HEK293T (cell line): ENCODE data around the gene PKP1.
A peak's percentile ranks its signal among the peaks of the same experiment; 100 is the strongest.

Experiments
- FOXA1 ChIP-seq: fragments of 450-650 bp; IDR thresholded peaks from 2 replicates; pipeline ENCODE4 v1.6.1; 2016; ENCODE audit warnings: mild to moderate bottlenecking
- FOXM1 ChIP-seq: fragments of 450-650 bp; IDR thresholded peaks from 2 replicates; pipeline ENCODE4 v1.6.1; 2017; ENCODE audit warnings: mild to moderate bottlenecking, borderline replicate concordance
- L3MBTL2 ChIP-seq: fragments of 450-650 bp; conservative IDR thresholded peaks from 2 replicates; pipeline ENCODE4 v1.6.1; 2016; ENCODE audit warnings: mild to moderate bottlenecking
- NFRKB ChIP-seq: fragments of 450-650 bp; IDR thresholded peaks from 2 replicates; pipeline ENCODE4 v1.6.1; 2016; ENCODE audit warnings: mild to moderate bottlenecking, moderate library complexity
- SUZ12 ChIP-seq: fragments of 450-650 bp; IDR thresholded peaks from 2 replicates; pipeline ENCODE4 v1.6.1; 2016; ENCODE audit warnings: mild to moderate bottlenecking
- TF ChIP-seq, protein P1 (sequence below): fragments of 450-650 bp; IDR thresholded peaks from 2 replicates; pipeline ENCODE4 v1.6.1; 2016

DNA sequence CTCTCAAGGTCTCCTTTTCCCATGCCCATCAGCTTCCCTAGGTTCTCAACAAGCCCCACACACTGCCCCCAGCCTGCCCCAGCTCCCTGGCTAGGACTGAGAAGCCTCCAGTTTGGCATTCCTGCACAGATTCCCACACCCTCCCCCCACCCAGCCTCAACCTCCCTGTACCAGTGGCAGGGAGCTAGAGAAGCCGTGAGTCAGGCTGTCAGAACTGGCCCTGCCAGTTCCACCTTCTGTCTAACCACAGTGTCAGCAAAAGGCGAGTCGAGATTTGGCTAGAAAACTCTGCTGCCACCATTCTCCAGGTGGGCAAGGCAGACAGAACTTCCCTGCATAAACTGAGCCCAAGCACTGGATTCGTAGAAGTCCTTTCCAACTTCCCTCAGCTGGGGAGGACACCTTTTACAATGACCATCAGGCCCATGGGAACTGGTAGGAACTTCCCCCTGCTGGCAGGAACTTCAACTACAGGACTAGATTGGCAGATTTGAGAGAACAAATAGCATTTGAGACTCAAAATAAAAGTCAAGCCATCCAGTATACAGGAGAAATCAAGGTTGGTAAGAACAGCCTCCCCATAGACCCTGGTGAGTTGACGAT lies 63.1 kb downstream of the PKP1 start:
- TF ChIP-seq FOXM1 (no peak), SUZ12 (no peak), L3MBTL2 (no peak), FOXA1 (no peak), NFRKB (no peak)
- TF ChIP-seq, protein P1, sequence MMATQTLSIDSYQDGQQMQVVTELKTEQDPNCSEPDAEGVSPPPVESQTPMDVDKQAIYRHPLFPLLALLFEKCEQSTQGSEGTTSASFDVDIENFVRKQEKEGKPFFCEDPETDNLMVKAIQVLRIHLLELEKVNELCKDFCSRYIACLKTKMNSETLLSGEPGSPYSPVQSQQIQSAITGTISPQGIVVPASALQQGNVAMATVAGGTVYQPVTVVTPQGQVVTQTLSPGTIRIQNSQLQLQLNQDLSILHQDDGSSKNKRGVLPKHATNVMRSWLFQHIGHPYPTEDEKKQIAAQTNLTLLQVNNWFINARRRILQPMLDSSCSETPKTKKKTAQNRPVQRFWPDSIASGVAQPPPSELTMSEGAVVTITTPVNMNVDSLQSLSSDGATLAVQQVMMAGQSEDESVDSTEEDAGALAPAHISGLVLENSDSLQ, result 0 out of 2 replicates have a peak, but pooled peaks have one; percentile 24
